CD4-positive, alpha-beta T cell treated with Interleukin-12 subunit alpha and Interleukin-12 subunit beta, for 1 hour (primary cell): Measurements from ENCODE around the gene METAP2.
A peak's percentile ranks its signal among the peaks of the same experiment; 100 is the strongest.

Experiments
- DNase-seq: peaks from one replicate; pipeline ENCODE4 v3.0.0-alpha.2; 2020

The METAP2 gene

DNA sequence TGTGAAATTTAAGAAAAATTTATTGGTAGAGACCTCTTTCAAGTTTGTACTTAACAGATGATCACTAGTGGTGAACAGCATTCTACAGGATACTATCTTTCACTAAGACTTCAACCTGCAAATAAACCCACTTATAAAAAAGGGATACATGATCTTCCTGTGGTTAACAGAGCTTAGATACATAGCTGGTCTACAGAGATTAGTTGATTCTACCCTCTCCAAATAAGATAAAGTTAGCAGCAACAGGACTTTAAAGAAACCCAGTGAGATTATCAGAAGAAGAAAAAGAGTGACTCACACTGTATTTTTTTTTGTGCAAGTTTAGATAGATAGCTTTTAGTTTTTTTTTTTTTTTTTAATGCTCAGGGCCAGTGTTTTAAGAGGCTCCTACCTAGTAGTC, 42.8 kb downstream of the METAP2 start:
- DNase-seq, result no peak

GRCh38 chr12:95517246-95517645, 43.3 kb downstream of the METAP2 start:
- DNase-seq, result no peak

- DNase-seq, result no peak
These were observed 45.0 kb downstream of the METAP2 start for GRCh38 chr12:95518944-95519343.

- no peak for DNase-seq
These were observed 46.9 kb downstream of the METAP2 start for GRCh38 chr12:95520816-95521215.

DNA sequence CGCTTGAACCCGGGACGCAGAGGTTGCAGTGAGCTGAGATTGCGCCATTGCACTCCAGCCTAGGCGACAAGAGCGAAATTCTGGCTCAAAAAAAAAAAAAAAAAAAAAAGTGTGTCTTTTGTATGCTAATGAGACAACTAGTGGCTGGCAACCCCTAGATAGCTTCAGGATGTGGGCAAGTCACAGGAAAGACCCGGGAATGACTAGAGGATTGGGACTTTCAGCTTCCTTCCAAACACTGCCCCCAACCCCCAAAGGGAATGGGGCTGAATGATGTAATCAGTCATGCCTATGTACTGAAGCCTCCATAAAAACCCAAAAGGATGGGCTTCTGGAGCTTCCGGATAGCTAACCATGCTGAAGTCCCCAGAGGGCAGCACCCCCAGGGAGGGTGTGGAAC, 48.7 kb downstream of the METAP2 start:
- DNase-seq, result no peak

- DNase-seq, result no peak
These were observed 54.5 kb downstream of the METAP2 start for GRCh38 chr12:95528431-95528830.

- no peak for DNase-seq
These were observed 55.8 kb downstream of the METAP2 start for GRCh38 chr12:95529693-95530225.

- DNase-seq, result no peak
These were observed 58.9 kb downstream of the METAP2 start for GRCh38 chr12:95532851-95533250.

GRCh38 chr12:95533985-95534384, 60.0 kb downstream of the METAP2 start:
- DNase-seq, result no peak

GRCh38 chr12:95538006-95538405, 64.1 kb downstream of the METAP2 start:
- no peak for DNase-seq

GRCh38 chr12:95538656-95539055, 64.7 kb downstream of the METAP2 start:
- no peak for DNase-seq

DNA sequence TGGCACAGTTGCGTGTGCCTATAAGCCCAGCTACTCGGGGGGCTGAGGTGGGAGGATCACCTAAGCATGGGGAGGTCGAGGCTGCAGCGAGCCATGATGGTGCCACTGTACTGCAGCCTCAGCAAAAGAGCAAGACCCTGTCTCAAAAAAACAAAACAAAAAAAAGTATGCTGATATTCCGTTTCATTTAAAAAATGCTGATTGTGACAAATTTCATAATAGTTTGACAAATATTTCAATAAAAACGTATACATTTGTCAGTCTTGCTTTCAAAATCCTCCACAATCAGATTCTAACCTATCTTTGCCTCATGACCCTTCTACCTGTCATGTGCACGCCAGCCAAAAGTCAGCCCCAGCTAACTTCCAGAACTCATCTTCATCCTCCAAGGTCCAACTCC, 67.5 kb downstream of the METAP2 start:
- DNase-seq, result no peak

DNA sequence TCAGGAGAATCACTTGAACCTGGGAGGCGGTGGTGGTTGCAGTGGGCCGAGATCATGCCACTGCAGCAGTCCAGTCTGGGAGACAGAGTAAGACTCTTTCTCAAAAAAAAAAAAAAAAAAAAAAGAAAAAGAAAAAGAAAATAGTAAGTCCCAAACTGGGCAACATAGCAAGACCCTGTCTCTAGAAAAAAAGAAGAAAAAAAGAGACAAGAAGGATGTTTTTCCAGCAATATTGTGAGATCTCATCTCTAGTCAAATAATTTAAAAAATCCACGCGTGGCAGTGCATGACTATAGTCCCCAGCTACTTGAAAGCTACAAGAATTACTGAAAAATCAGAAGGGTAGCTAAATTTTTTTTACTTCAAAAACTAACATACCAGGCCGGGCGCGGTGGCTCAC, 69.4 kb downstream of the METAP2 start:
- DNase-seq, result no peak

GRCh38 chr12:95544756-95545155, 70.8 kb downstream of the METAP2 start:
- no peak for DNase-seq

DNA sequence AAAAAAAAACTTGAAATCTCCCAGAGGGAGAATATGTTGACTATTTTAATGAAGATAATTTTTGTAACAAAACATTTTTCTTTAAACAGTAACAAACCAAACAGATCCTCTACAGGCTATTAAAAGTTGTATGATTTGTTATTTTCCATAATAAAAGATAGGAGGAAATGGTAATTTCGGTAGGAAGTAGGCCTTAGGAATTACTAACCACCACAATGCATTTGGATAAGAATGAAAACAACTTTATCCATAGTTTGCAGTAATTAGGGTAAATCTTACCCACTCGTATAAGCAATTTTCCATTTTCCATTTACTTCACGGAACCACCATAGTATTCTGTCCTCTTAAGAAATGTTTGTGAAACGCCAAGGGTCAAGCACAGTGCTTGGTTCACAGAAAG, 71.4 kb downstream of the METAP2 start:
- DNase-seq, result no peak

GRCh38 chr12:95545731-95546490, 72.0 kb downstream of the METAP2 start:
- no peak for DNase-seq

DNA sequence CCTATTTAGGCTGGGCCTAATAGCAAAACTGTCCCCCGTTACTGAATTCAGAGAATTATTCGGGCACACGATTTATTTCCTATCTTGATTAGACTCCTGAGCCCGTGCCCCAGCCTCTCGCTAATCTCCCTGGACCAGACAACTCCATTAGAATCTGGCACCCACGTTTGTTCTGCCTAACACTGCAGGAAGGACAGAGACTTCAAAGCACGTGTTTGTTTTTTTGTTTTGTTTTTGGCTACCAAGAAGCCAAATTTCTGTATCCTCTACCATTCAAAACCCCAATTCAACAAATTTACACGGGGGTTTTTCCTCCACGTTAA, 72.5 kb downstream of the METAP2 start:
- no peak for DNase-seq

DNA sequence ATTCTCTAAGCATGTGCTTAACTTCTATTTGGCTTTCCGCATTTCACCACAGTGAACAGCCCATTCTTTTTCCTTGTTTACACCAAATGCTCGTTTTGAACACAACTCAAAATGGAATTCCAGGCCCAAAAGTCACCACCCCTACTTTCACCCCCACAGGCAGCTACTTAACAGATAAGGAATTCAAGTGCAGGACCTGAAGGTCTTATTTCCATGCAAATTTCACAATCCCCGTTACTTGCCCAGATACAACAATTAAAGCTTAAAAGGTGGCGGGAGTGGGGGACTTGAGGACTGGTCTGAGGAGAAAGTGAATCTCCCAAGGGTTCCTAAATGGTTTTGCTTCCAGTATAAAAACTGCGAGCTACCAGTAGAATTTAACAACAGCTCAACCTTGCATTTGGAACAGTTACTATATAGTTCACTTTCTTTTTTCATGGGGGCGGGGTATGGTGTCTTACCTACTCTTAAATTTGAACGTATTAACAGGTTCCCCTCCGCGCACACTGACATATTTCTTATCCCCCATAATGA, 73.6 kb downstream of the METAP2 start:
- no peak for DNase-seq

DNA sequence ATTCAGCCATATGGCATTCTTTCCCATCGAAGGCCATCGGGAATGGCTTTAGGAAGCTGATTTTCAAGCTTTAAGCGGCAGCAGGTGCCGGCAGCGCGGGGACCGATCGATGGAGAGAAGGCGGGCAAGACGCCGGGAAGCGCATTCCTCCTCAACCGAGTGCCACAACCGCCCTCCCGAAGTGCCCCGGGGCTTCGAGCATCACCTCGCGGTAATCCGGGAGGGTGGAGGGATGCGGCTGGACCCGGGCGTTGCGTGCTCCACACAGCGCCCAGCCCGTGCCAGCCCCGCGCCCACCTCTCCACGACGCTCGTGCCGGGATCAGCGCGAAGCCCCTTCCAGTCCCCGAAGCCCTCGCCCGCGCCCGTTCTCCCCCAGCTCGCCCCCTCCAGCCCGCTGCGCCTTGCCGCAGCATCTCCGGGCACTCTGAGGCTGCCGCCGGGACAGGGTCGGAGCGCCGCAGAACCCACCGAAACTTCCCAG, 74.1 kb downstream of the METAP2 start:
- DNase-seq, result peak; percentile 11

DNA sequence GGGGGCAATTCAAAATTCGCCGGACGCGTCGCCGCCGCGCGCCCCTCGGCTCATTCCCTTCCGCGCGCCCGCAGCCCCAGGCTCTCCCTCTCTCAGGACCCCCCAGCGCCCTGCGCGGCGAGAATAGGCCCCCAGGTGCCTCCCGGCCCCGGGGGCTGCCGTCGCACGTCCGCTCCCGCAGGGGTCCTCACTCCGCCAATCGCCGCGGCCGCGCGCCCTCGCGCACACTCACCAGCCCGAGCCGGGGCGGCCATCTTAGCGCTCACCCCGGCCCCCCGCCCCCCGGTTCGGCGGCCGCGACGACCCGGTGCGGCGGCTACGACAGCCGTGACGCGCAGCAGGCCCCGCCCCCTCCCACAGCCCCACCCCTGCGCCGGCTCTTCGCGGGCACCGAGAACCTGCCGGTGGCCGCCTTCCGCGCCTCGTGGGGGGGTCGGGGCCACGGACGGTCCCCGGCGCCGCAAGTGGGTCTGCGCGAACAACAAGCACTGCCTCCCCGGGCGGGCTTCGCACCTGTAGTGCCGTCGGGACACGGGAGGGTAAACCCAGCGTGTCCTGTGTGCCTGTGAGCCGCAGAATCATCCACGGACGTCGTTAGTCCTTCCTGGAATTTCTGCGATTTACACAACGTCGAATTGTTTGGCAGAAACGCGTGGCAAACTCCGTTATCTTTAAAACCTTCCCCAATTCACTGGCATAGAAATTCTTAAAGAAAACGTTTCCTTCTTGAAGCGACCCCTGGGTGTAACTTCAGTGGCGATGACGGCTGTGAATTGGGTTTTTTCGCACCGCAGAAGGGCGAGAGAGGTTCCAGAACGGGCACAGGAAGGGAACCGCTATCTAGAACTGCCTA, 74.8 kb downstream of the METAP2 start:
- peak; percentile 77 for DNase-seq

GRCh38 chr12:95549392-95550084, 75.6 kb downstream of the METAP2 start:
- DNase-seq, result no peak

- no peak for DNase-seq
These were observed 77.4 kb downstream of the METAP2 start, which contains the start of gene USP44 for GRCh38 chr12:95551305-95551704. TSS of gene USP44 (minus strand) at chr12:95551476. CDS start at chr12:95534256, 17,220 bp downstream.
